Cardiac muscle cell (in vitro differentiated cells and primary cell): ENCODE results near the gene MROH7. TPM values are rescaled to one million over a fixed set of nuclear protein-coding genes. Genes with fewer than 3 reads are reported as not detected.

Experiments
- DNase-seq, 2 donors: peaks; one replicate each; pipeline versions ENCODE4 v3.0.0 to v3.0.0-alpha.2; 2010 to 2017; ENCODE audit warnings: low read depth in 1 of 2, low spot score in 1 of 2
- H3K27ac ChIP-seq: fragments of 200-600 bp; sonication (generic); 2 replicates; pipeline ENCODE4 v1.5.1; 2016
- H3K27me3 ChIP-seq: fragments of 200-600 bp; sonication (generic); 2 replicates; pipeline ENCODE4 v1.6.0; 2016; ENCODE audit warnings: control low read depth
- H3K36me3 ChIP-seq: fragments of 200-600 bp; sonication (generic); 2 replicates; pipeline ENCODE4 v1.5.1; 2016; ENCODE audit warnings: control low read depth
- H3K4me1 ChIP-seq: fragments of 200-600 bp; sonication (generic); 2 replicates; pipeline ENCODE4 v1.8.1; 2017; ENCODE audit warnings: low read depth, mild to moderate bottlenecking, mixed run types
- H3K4me3 ChIP-seq: fragments of 200-600 bp; sonication (generic); 2 replicates; pipeline ENCODE4 v1.5.1; 2016; ENCODE audit warnings: mild to moderate bottlenecking
- H3K9me3 ChIP-seq: fragments of 200-600 bp; sonication (generic); 2 replicates; pipeline ENCODE4 v1.5.1; 2017; ENCODE audit warnings: low read depth, mild to moderate bottlenecking, control low read depth
- CTCF ChIP-seq: IDR thresholded peaks from 2 replicates; pipeline ENCODE4 v1.5.1; 2012; ENCODE audit warnings: low read depth, mild to moderate bottlenecking, low read length
- polyA plus RNA-seq: library from polyadenylated mRNA; unstranded; fragments of >200 nt; fragmentation: Nextera tagmentation; extraction: Ambion mirVana; gene quantifications from 2 replicates; pipeline ENCODE4 v1.2.1, GENCODE V29; 2016
- total RNA-seq: library from RNA; depleted of rRNA; stranded (reverse); fragments of >200 nt; gene quantifications from 2 replicates; pipeline ENCODE4 v1.2.3, GENCODE V29; 2016

MROH7 gene
- total and polyA plus RNA-seq, 2 experiments from 2014 or later, result 7.0 to 22.4 TPM

GRCh38 chr1:54607821-54608565 is 33.6 kb upstream of the MROH7 start:
- no peak for TF ChIP-seq CTCF
- H3K9me3 ChIP-seq, result no peaks in the 10 kb centered on the region
- no peak overlapping the region for H3K27ac ChIP-seq
- DNase-seq, result no peak
- H3K36me3 ChIP-seq, result peaks cover 5% of the 10 kb centered on the region
- no peak overlapping the region for H3K4me3 ChIP-seq
- H3K27me3 ChIP-seq, result no peaks in the 10 kb centered on the region
- H3K4me1 ChIP-seq, result no peaks in the 10 kb centered on the region

- no peak overlapping the region for H3K4me3 ChIP-seq
- H3K27ac ChIP-seq, result no peak overlapping the region
- no peaks in the 10 kb centered on the region for H3K9me3 ChIP-seq
- TF ChIP-seq CTCF, result no peak
- peaks cover 5% of the 10 kb centered on the region for H3K36me3 ChIP-seq
- no peaks in the 10 kb centered on the region for H3K4me1 ChIP-seq
- H3K27me3 ChIP-seq, result no peaks in the 10 kb centered on the region
- no peak for DNase-seq
These were observed 32.9 kb upstream of the MROH7 start for GRCh38 chr1:54608566-54609230.

GRCh38 chr1:54609301-54609921 is 32.2 kb upstream of the MROH7 start:
- TF ChIP-seq CTCF, result no peak
- Histone ChIP-seq H3K9me3 (no peaks in the 10 kb centered on the region), H3K27ac (no peak overlapping the region), H3K4me1 (no peaks in the 10 kb centered on the region), H3K4me3 (no peak overlapping the region), H3K27me3 (no peaks in the 10 kb centered on the region), H3K36me3 (peaks cover 5% of the 10 kb centered on the region)
- no peak for DNase-seq

- Histone ChIP-seq H3K4me3 (no peak overlapping the region), H3K9me3 (no peaks in the 10 kb centered on the region), H3K36me3 (no peaks in the 10 kb centered on the region), H3K27me3 (no peaks in the 10 kb centered on the region), H3K4me1 (no peaks in the 10 kb centered on the region), H3K27ac (no peak overlapping the region)
- no peak for DNase-seq
- TF ChIP-seq CTCF, result no peak
These were observed 31.5 kb upstream of the MROH7 start for GRCh38 chr1:54610048-54610447.

- Histone ChIP-seq H3K27me3 (no peaks in the 10 kb centered on the region), H3K36me3 (no peaks in the 10 kb centered on the region), H3K9me3 (no peaks in the 10 kb centered on the region), H3K4me1 (no peaks in the 10 kb centered on the region), H3K4me3 (no peak overlapping the region), H3K27ac (no peak overlapping the region)
- no peak for TF ChIP-seq CTCF
- DNase-seq, result no peak
These were observed 30.7 kb upstream of the MROH7 start for GRCh38 chr1:54610601-54611580.
